Mammary epithelial cell (primary cell): Measurements from ENCODE around the gene KCNA3.

Source experiments
- EZH2 ChIP-seq: IDR thresholded peaks from 2 replicates; pipeline ENCODE4 v1.6.1; 2012; ENCODE audit warnings: low read length, inconsistent platforms, borderline replicate concordance
- TF ChIP-seq, protein P1 (sequence below), 2 donors: IDR thresholded peaks in 1 of 2; conservative IDR thresholded peaks in 1 of 2; 2 replicates each; pipeline ENCODE4 v1.5.1; 2011 to 2012; ENCODE audit warnings: inconsistent platforms in 2 of 2, low read length in 2 of 2, mild to moderate bottlenecking in 2 of 2, control low read depth in 1 of 2, low read depth in 1 of 2; ENCODE audit not compliant: insufficient read depth in 1 of 2; ENCODE audit errors: extremely low read depth in 1 of 2

DNA sequence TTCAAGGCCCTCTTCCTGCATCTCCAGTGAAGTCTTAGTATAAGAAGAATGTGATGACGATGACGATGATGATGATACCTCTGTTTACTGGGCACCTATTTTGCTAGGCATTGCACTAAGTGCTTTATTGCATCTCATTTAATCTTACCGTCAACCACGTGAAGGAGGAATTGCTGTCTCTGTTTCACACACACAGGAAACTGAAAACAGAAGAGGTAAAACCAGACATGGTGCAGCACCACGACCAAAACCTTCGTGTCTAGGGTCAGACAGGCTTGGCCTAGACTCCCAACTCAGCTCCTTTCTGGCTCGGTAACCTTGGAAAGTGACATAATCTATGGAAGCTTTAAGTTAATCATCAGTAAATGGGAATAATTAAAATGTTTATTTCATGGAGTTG, 47.9 kb downstream of the KCNA3 start:
- TF ChIP-seq, protein P1, sequence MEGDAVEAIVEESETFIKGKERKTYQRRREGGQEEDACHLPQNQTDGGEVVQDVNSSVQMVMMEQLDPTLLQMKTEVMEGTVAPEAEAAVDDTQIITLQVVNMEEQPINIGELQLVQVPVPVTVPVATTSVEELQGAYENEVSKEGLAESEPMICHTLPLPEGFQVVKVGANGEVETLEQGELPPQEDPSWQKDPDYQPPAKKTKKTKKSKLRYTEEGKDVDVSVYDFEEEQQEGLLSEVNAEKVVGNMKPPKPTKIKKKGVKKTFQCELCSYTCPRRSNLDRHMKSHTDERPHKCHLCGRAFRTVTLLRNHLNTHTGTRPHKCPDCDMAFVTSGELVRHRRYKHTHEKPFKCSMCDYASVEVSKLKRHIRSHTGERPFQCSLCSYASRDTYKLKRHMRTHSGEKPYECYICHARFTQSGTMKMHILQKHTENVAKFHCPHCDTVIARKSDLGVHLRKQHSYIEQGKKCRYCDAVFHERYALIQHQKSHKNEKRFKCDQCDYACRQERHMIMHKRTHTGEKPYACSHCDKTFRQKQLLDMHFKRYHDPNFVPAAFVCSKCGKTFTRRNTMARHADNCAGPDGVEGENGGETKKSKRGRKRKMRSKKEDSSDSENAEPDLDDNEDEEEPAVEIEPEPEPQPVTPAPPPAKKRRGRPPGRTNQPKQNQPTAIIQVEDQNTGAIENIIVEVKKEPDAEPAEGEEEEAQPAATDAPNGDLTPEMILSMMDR (conservative IDR thresholded peaks at IDR 0.05 in 1 of 2, IDR thresholded peaks at IDR 0.05 in 1 of 2; ENCODE audit: extremely low read depth in 1 of 2, insufficient read depth in 1 of 2, low read depth in 1 of 2, low read length in 2 of 2): no peak
- no peak for TF ChIP-seq EZH2
